Suppressor macrophage (primary cell): ENCODE data around the gene CHI3L2.
"Not testable (repeated sequence)": the region's sequence is repeated elsewhere in the genome, so short reads cannot be mapped to it uniquely, and the experiment has no call there.

ENCODE experiments used
- DNase-seq, 4 experiments: peaks; one replicate each; pipeline ENCODE4 v3.0.0-alpha.2; 2020 to 2022

The CHI3L2 gene

DNA sequence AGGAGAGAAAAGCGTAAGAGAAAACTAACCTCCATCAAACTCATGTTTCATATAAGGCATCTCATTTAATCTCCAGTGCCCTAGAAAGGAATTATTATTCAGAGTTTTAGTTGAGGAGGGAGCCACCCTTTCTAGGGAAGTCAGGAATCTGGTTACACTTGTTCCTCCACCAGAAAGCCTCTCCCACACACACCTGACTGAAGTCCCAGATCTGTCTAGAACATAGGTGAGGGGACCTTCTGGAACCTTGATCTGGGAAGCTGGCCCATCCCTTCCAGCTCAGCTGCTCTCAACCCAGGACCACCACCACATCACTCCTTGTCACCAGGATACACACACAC, 25.2 kb upstream of the CHI3L2 start:
- no peak for DNase-seq

- DNase-seq, result peak; percentile 29 to 63 (median 56)
Observed at GRCh38 chr1:111202707-111203623, 24.5 kb upstream of the CHI3L2 start.

GRCh38 chr1:111203681-111204200, 23.8 kb upstream of the CHI3L2 start:
- DNase-seq, result peak; percentile 63 to 92 (median 85)

GRCh38 chr1:111204201-111204982, 23.1 kb upstream of the CHI3L2 start:
- peak in 2 of 4 experiments; percentile 57 to 65 for DNase-seq

DNA sequence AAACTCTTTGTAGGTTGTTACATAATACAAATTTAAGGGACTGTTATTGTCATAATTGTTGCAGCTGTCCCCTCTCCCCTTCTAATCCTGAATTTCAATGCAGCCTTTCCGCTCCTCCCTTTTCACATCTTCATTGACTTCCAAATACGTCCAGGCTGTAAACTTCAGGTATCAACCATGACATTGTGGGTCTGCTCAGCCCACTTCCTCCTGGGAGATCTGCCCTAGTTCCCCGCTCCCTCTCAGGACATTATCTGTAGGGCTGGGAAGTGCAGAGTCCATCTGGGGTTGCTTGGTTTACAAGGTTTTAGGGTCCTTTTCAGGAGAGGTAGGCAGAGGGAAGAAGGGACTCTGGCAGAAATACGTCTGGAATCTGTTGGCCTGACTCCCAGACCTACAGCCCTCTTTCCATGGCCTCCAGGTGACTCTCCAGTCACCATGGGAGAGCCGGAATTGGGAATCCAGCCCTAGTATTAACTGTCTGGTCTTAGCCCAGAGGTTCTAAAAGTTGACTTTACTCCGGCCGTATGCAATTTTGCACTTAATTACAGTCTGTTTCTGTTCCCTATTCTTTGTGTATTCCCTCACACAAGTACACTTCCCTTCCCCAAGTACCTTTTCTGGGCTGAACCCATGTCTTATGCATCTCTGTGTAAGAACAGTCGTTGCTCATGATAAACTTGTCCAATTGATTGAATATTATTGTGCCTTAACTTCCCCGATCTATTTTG, 22.4 kb upstream of the CHI3L2 start:
- peak; percentile 46 to 76 (median 64) for DNase-seq

- DNase-seq, result peak; percentile 18 to 80 (median 63)
Observed at GRCh38 chr1:111205714-111206050, 21.8 kb upstream of the CHI3L2 start.

- no peak for DNase-seq
Observed at GRCh38 chr1:111208921-111209320, 18.6 kb upstream of the CHI3L2 start.

DNA sequence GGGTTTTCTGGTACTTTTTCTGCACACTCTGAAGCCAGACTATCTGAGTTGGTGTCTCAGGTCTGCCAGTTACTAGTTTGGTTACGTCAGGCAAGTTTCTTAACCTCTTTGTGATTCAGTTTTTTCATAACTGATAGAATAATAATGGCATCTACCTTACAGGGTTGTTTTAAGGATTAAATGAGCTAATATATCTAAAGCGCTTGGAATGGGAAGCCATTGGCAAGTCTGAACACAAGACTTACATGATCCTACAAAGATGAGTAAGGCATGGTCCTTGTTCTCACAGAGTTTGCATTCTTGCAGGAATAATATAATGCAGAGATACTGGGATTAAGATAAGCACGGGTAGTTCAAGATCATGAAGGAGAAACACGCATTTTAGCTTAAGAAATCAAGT, 17.9 kb upstream of the CHI3L2 start:
- DNase-seq, result no peak

- DNase-seq, result no peak
Observed at GRCh38 chr1:111211921-111212320, 15.6 kb upstream of the CHI3L2 start.

DNA sequence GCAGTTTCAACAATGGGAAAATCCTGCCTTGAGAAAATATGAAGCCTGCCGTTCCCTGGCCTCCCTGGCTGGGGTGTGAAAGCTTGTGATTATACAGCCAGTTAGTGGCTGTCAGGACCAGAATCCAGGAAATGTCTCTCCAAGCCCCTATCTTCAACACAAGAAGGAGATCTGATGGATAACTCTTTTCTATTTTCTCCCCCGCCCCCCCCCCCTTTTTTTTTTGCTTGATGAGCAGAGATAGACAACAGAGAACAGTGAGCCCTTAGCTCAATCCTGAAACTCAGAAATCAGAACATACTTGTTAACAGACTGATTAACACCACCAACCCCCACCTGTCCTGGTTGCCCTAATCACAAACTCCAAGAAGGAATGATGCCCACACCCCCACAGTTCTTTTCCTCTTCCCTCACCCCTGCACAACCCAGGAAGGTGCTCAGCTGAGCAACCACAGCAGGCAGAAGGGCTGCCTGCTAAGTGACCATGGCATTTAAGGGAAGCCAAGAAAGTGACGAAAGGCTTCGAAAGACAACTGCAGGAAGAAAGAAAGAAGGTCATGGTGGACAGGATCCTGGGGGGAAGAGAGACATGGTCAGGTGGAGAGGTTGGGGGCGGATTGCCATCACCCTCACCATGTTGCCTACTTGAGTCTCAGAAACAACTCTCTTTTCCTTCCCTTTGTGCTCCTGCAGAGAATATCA, 14.7 kb upstream of the CHI3L2 start:
- peak; percentile 44 to 68 (median 64) for DNase-seq

DNA sequence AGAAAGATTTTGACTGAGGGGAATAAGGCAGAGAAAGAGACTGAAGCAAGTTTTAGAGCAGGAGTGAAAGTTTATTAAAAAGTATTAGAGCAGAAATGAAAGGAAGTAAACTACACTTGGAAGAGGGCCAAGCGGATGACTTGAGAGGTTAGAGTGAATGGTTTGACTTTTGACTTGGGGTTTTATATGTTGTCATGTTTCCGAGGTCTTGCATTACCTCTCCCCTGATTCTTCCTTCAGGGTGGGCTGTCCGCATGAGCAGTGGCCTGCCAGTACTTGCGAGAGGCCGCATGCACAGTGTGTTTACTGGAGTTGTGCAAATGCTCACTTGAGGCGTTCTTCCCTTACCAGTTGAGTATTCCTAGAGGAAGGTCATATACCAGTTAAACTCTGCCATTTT, 14.1 kb upstream of the CHI3L2 start:
- peak; percentile 38 to 72 (median 56) for DNase-seq

GRCh38 chr1:111214074-111214801, 13.3 kb upstream of the CHI3L2 start:
- no peak for DNase-seq

DNA sequence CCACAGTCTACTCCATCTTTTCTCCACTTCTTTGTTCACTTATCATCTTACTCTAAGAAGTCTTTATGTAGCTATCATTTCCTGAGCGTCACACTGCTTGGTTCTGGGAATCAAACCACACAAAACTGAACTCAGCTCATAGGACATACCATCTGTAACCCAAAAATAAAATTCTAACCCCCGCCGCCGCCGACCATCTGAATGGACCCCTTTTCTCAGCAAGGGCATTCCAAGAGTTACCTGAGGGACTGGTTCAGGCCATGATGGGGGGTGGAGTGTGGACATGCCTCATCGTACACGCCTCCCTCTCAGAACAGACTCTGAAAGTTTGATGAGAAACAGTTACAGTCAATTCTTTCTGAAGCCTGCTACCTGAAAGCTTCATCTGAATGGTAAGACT, 12.6 kb upstream of the CHI3L2 start:
- no peak for DNase-seq

GRCh38 chr1:111215285-111215684, 12.2 kb upstream of the CHI3L2 start:
- DNase-seq, result not testable (repeated sequence)

GRCh38 chr1:111216751-111217150, 10.8 kb upstream of the CHI3L2 start:
- DNase-seq, result no peak

GRCh38 chr1:111217183-111217910, 10.2 kb upstream of the CHI3L2 start:
- no peak for DNase-seq

- DNase-seq, result no peak
Observed at GRCh38 chr1:111218701-111219556, 8.6 kb upstream of the CHI3L2 start.

DNA sequence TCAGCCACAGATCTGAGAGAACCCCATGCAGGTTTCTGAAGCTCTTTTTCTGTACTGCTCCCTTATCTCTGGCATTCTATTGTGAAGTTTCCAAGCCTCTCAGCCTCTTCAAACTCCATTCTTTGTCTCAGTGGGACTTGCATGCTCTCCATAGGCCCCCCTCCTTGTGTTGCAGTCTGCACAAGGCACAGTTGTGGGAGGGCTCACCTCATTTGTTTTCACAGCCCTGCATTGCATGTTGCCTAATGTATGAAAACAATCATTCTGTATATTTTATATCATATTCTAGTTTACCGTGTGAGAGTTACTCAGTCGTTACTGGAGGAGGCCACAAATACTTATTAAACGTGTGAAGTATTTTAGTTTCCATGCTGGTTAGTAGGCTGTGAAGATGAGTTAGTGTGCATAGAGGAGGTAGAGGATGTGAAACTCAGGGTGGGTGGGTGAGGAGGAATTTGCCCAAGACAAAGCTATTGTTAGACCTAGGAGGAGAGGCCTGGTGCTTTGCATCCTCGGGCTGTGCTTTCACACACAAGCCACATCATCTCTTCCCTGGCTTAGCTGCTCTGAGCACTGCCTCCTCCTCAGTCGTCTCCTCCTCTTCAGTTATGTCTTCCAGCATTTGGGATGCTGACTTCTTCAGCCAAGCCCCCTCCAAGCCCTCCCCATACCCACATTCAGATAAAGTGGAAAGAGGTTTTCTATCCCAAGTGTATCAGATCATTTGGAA, 7.8 kb upstream of the CHI3L2 start:
- peak; percentile 58 to 80 (median 74) for DNase-seq

DNA sequence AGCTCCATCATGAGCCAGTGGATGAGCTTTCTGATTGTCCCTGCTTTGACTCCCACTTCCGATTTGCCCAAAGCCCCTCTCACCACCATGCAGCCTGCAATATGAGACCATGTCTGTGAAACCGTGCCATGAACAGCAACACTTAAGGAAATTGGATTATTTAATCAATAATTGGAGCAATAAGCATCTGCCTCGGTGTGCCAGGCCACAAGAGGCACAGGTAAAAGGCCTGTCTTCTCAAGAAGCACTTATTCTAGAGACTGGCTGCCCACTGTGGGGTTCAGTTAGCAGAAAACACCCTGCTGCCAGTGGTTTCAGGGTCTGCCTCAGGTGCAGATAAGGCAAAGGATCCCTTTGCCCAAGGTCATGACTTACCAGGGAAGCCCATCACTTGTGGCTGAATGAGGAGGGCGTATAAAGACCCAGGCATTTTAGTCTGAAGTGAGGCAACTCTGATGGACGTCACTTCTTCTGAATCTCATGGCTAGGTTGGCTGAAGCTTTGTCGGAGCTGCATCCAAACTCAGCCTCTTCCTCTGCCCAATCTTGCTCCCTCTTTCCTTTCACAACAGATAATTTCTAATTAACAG, 7.1 kb upstream of the CHI3L2 start:
- no peak for DNase-seq
